Upper lobe of left lung (tissue), 4 donors: ENCODE data around the gene ARHGAP15.

Source experiments
- EP300 ChIP-seq, 4 donors: sonication (generic); formaldehyde crosslinking; IDR thresholded peaks; one replicate each; pipeline ENCODE4 v1.5.1; 2017; ENCODE audit warnings: antibody characterized with exemption in 4 of 4, control low read depth in 2 of 4
- POLR2A ChIP-seq, 4 donors: fragments of 450-650 bp; IDR thresholded peaks; one replicate each; pipeline ENCODE4 v1.5.1; 2016 to 2017; ENCODE audit warnings: antibody characterized with exemption in 4 of 4, mild to moderate bottlenecking in 2 of 4
- POLR2AphosphoS5 ChIP-seq, 2 donors: sonication (generic); formaldehyde crosslinking; IDR thresholded peaks; one replicate each; pipeline ENCODE4 v1.5.1; 2017; ENCODE audit warnings: antibody characterized with exemption in 2 of 2
- TF ChIP-seq, protein P1 (sequence below), 6 experiments: fragments of 450-650 bp in 4 of 6; fragments of 200-600 bp in 2 of 6; sonication (generic) in 2 of 6; IDR thresholded peaks; one replicate each; pipeline ENCODE4 v1.5.1; 2016 to 2019; ENCODE audit warnings: antibody characterized with exemption in 6 of 6

DNA sequence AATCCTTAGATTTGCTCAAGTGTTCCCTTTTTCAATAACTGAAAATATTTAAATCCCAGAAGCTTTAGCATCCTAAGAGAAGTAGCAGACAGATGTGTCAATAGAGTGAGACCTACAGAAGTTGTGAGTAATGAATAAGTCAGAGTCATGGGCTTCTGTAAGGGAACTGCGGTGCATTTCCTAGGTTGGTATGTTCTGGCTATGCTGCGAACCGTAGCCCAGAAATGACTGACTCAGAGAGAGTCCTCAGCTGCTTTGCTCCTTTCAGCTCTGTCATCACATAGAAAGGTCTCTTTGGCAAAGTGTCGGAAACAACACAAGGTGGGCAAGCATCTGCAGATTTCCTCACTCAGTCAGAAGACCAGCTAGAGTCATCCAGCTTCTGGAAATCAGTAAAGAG is 297.1 kb downstream of the ARHGAP15 start:
- TF ChIP-seq, protein P1, sequence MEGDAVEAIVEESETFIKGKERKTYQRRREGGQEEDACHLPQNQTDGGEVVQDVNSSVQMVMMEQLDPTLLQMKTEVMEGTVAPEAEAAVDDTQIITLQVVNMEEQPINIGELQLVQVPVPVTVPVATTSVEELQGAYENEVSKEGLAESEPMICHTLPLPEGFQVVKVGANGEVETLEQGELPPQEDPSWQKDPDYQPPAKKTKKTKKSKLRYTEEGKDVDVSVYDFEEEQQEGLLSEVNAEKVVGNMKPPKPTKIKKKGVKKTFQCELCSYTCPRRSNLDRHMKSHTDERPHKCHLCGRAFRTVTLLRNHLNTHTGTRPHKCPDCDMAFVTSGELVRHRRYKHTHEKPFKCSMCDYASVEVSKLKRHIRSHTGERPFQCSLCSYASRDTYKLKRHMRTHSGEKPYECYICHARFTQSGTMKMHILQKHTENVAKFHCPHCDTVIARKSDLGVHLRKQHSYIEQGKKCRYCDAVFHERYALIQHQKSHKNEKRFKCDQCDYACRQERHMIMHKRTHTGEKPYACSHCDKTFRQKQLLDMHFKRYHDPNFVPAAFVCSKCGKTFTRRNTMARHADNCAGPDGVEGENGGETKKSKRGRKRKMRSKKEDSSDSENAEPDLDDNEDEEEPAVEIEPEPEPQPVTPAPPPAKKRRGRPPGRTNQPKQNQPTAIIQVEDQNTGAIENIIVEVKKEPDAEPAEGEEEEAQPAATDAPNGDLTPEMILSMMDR (IDR thresholded peaks at IDR 0.05) = no peak
- no peak for TF ChIP-seq POLR2A (IDR thresholded peaks at IDR 0.05)
- TF ChIP-seq EP300 (IDR thresholded peaks at IDR 0.05) = no peak
- TF ChIP-seq POLR2AphosphoS5 (IDR thresholded peaks at IDR 0.05) = no peak
